Mesothelial cell of epicardium (in vitro differentiated cells): Measurements from ENCODE around the gene KLHL29. TPM values are rescaled to one million over a fixed set of nuclear protein-coding genes. Genes with fewer than 3 reads are reported as not detected.
A peak's percentile ranks its signal among the peaks of the same experiment; 100 is the strongest.

Experiments used
- DNase-seq, 2 experiments: peaks; one replicate each; pipeline ENCODE4 v3.0.0; 2021; ENCODE audit warnings: low spot score in 2 of 2; ENCODE audit not compliant: unreplicated experiment in 2 of 2
- H3K27ac Mint-ChIP-seq: 2 replicates; pipeline ENCODE4 v1.8.0; 2021; ENCODE audit warnings: mixed read lengths
- H3K27me3 Mint-ChIP-seq: 2 replicates; pipeline ENCODE4 v1.8.0; 2021; ENCODE audit warnings: low read depth, mixed read lengths
- H3K36me3 Mint-ChIP-seq: 2 replicates; pipeline ENCODE4 v1.8.0; 2021; ENCODE audit warnings: mixed read lengths
- H3K4me1 Mint-ChIP-seq: 2 replicates; pipeline ENCODE4 v1.8.0; 2021; ENCODE audit warnings: mixed read lengths
- H3K4me3 Mint-ChIP-seq: 2 replicates; pipeline ENCODE4 v1.8.0; 2021; ENCODE audit warnings: mild to moderate bottlenecking, moderate library complexity, mixed read lengths
- H3K9me3 Mint-ChIP-seq: 2 replicates; pipeline ENCODE4 v1.8.0; 2021; ENCODE audit warnings: mixed read lengths
- total RNA-seq: library from RNA; stranded (reverse); gene quantifications from 3 replicates; pipeline ENCODE4 v1.2.1, GENCODE V29; 2021
- TF ChIP-seq, protein P1 (sequence below): fragments of 200-600 bp; sonication (generic); IDR thresholded peaks from one replicate; pipeline ENCODE4 v1.5.0; 2021; ENCODE audit warnings: antibody characterized with exemption; ENCODE audit not compliant: unreplicated experiment

Gene KLHL29
- total RNA-seq, 1 donor from 2014 or later = 28.3 TPM

DNA sequence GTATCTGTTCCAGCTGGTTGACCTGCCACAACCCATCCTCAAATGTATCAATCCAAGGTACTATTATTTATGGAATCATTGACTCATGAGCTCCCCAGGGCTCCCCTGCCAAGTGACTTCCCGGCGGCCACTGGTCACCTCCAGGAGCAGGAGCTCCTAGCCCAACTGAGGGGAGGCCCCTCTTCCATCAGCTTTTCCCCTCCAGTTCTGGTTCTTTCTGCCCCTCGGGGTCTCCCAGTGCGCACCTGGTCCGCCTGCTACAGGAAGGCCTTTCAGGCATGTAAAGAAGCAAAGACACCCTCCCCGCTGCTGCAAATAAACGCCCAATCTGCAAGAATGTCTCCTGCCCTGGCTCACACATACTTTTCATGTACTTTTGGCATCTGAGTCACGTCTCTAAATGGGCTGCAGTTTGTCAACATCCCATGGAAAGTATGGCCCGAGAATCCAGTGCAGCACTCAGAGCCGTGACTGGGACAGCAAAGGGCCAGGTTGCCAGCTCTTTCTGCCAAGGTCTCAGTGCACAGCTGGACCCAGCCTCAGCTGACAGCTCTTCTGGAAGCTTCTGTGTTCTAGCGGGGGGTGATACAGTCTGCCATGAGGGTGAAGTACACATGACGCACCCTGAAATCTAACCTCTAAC, 41.4 kb downstream of the KLHL29 start:
- TF ChIP-seq, protein P1, sequence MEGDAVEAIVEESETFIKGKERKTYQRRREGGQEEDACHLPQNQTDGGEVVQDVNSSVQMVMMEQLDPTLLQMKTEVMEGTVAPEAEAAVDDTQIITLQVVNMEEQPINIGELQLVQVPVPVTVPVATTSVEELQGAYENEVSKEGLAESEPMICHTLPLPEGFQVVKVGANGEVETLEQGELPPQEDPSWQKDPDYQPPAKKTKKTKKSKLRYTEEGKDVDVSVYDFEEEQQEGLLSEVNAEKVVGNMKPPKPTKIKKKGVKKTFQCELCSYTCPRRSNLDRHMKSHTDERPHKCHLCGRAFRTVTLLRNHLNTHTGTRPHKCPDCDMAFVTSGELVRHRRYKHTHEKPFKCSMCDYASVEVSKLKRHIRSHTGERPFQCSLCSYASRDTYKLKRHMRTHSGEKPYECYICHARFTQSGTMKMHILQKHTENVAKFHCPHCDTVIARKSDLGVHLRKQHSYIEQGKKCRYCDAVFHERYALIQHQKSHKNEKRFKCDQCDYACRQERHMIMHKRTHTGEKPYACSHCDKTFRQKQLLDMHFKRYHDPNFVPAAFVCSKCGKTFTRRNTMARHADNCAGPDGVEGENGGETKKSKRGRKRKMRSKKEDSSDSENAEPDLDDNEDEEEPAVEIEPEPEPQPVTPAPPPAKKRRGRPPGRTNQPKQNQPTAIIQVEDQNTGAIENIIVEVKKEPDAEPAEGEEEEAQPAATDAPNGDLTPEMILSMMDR = no peak
- DNase-seq = no peak
- Mint-ChIP-seq H3K27ac (peak overlapping the region; percentile 35), H3K4me3 (no peak overlapping the region), H3K27me3 (no peaks in the 10 kb centered on the region), H3K4me1 (peaks cover 27% of the 10 kb centered on the region), H3K9me3 (no peaks in the 10 kb centered on the region), H3K36me3 (no peaks in the 10 kb centered on the region)

DNA sequence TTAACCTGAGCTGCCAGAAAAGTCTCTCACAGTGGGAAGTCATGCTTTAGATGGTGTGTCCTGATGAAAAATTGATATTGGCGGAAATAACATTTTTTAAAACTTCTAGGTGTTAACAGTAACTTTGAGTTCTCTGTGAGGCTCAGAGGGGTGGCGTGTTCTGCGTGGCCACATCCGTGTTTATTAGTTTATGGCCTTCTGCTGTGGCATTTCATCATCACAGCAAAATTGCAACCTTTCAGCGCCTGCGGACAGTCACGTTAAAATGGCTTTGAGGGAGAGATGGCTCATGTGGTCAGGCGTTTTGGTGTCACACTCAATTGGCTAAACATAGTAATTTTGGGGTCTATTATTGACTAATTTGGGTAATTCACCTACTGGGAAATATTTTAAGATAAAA, 42.4 kb downstream of the KLHL29 start:
- no peaks in the 10 kb centered on the region for H3K27me3 Mint-ChIP-seq
- H3K4me1 Mint-ChIP-seq = peaks cover 27% of the 10 kb centered on the region
- TF ChIP-seq, protein P1 = no peak
- no peaks in the 10 kb centered on the region for H3K36me3 Mint-ChIP-seq
- DNase-seq = peak in 1 of 2 experiments; percentile 3
- no peak overlapping the region for H3K4me3 Mint-ChIP-seq
- H3K27ac Mint-ChIP-seq = no peak overlapping the region
- no peaks in the 10 kb centered on the region for H3K9me3 Mint-ChIP-seq

DNA sequence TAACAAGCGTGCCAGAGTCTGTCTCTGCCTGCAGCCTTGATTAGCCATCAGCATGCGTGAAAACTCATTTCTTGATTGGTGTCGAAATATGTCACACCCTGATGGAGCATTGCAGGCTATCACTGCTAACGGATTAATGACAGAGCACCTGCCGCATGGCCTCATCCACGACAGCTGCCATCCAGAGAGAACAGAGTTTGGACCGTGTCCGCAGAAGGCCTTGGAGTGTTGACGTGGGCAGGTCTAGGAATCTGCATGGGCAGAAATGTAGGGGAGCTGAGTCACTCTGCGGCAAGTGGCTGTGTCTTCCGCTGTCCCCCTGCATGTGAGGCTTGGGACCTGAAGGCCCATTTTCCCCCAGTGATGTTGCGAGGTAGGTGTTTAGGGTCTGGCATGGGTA, 43.0 kb downstream of the KLHL29 start:
- Mint-ChIP-seq H3K36me3 (no peaks in the 10 kb centered on the region), H3K9me3 (no peaks in the 10 kb centered on the region), H3K4me3 (no peak overlapping the region), H3K27ac (no peak overlapping the region), H3K27me3 (no peaks in the 10 kb centered on the region), H3K4me1 (peaks cover 27% of the 10 kb centered on the region)
- DNase-seq = peak in 1 of 2 experiments; percentile 36
- TF ChIP-seq, protein P1 = no peak

DNA sequence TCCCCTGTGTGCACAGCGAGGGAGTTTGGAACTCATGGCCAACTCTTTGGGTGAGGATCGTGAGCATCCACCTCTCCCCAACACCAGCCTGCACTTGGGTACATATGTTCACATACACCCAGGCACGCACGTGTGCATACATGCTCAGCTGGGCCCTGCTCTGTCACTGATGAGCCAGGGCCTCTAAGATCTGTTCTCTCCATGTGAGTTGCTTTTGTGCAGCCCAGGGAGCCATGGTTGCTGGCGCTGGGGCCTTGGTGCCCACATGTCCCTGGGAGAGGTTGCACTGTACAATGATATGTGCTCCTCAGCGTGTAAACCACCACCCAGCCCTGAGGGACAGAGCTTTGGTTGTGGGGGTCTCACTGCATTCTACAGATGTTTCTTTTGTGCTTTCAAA, 44.1 kb downstream of the KLHL29 start:
- no peaks in the 10 kb centered on the region for H3K36me3 Mint-ChIP-seq
- no peak overlapping the region for H3K4me3 Mint-ChIP-seq
- H3K9me3 Mint-ChIP-seq = no peaks in the 10 kb centered on the region
- DNase-seq = peak in 1 of 2 experiments; percentile 21
- no peak overlapping the region for H3K27ac Mint-ChIP-seq
- no peaks in the 10 kb centered on the region for H3K27me3 Mint-ChIP-seq
- TF ChIP-seq, protein P1 = no peak
- peaks cover 24% of the 10 kb centered on the region for H3K4me1 Mint-ChIP-seq

DNA sequence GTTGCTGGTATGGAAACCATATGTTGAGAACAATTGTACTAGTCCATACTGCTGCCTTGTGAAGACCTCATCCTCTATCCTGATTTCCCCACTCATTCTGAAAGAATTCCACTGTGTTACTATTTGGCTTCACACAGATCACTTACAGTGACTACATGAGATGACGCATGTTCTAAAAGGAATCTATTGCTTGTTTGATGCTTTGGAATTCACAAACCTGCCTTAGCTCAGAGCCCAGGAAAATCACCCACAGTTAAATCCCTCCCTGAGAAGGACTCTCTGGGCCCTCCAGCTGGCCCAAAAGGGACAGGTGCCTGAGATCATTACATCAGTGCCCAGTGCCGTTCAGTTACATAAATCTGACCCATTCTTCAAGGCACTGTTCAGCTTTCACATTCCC, 45.3 kb downstream of the KLHL29 start:
- Mint-ChIP-seq H3K27ac (peak overlapping the region; percentile 39), H3K4me3 (no peak overlapping the region), H3K9me3 (no peaks in the 10 kb centered on the region), H3K36me3 (no peaks in the 10 kb centered on the region), H3K4me1 (peaks cover 29% of the 10 kb centered on the region), H3K27me3 (no peaks in the 10 kb centered on the region)
- TF ChIP-seq, protein P1 = no peak
- no peak for DNase-seq
